ENCODE measurements around the gene TMEM254.
"Not testable (repeated sequence)": the region's sequence is repeated elsewhere in the genome, so short reads cannot be mapped to it uniquely, and the experiment has no call there.

TMEM254 gene

DNA sequence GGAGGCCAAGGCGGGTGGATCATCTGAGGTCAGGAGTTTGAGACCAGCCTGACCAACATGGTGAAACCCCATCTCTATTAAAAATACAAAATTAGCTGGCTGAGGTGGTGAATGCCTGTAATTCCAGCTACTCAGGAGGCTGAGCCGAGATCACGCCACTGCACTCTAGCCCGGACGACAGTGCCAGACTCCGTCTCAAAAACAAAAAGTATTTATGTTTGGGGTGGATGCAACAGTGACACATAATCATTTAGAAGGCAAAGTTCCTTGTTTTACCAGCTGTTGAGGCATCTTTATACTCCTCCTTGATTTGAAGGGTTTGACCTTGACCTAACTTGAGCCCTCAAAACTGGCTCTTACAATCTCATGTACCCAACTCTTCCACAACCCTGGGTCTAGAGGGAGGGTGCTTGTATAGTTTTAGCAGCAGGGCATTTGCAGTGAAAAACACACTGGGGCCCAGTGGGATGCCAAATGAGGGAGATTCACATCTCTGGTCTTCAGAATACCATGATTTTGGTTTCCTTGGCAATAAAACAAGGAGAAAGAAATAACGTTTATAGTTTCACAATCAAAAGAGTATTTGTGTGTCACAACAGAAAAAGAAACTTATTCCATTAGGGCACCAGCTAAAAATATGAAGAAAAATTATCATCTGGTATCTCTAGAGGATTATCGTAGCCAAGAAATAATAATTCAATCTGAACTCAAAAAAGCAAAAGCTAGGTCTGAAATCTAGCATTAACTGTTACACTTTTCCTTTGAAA lies 14.2 kb upstream of the TMEM254 start:
- no peaks in the 10 kb centered on the region for H3K36me3 Mint-ChIP-seq
- no peak overlapping the region for H3K27ac Mint-ChIP-seq
- no peaks in the 10 kb centered on the region for H3K27me3 Mint-ChIP-seq
- no peaks in the 10 kb centered on the region for H3K9me3 Mint-ChIP-seq (ENCODE audit: low read depth)
- H3K4me3 Mint-ChIP-seq, result no peak overlapping the region
- H3K4me1 Mint-ChIP-seq (ENCODE audit: low read depth), result no peaks in the 10 kb centered on the region

DNA sequence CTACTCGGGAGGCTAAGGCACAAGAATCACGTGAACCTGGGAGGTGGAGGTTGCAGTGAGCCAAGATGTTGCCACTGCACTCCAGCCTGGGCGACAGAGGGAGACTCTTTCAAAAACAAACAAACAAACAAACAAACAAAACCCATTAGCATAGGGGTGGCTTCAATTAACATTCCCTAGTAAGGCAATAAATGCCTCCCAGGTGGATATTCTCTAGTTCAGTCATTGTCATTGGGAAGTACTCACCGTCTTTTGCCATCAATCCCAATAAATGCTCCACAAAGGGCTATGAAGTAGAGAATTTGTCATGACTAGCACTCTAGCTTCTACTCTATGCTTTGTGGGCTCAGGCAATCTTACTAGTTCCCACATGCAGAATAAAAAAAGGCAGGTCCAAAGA lies 11.7 kb upstream of the TMEM254 start:
- Mint-ChIP-seq H3K9me3 (ENCODE audit: low read depth) (no peaks in the 10 kb centered on the region), H3K4me3 (no peak overlapping the region), H3K36me3 (no peaks in the 10 kb centered on the region)

GRCh38 chr10:80067821-80068220 lies 10.6 kb upstream of the TMEM254 start:
- H3K4me3 Mint-ChIP-seq; H3K9me3 Mint-ChIP-seq (ENCODE audit: low read depth); H3K36me3 Mint-ChIP-seq; H3K4me1 Mint-ChIP-seq (ENCODE audit: low read depth); H3K27ac Mint-ChIP-seq; H3K27me3 Mint-ChIP-seq: not testable (repeated sequence)

More for the DNA sequence above, 11.7 kb upstream of the TMEM254 start:
- H3K27ac Mint-ChIP-seq, result no peak overlapping the region
- no peaks in the 10 kb centered on the region for H3K27me3 Mint-ChIP-seq
- no peaks in the 10 kb centered on the region for H3K4me1 Mint-ChIP-seq (ENCODE audit: low read depth)

DNA sequence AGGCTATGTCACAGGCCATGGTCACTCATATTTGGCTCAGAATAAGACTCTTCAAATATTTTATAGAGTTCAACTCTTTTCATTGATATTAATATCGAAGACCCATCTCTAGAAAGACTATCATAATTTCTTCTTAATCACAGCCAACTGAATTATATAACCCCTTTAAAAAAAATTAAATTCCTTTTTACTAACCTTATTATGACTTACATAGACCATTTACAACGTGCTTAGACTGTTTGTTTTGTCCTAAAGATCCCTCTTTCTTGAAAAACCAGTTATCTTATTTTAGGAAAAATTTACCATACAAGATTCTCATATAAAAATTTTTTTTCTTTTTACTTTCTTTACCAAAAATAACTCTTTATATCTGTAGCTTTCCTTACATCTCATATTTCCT lies 10.2 kb upstream of the TMEM254 start:
- no peaks in the 10 kb centered on the region for H3K4me1 Mint-ChIP-seq (ENCODE audit: low read depth)
- H3K36me3 Mint-ChIP-seq, result no peaks in the 10 kb centered on the region
- no peaks in the 10 kb centered on the region for H3K27me3 Mint-ChIP-seq
- no peak overlapping the region for H3K4me3 Mint-ChIP-seq
- H3K27ac Mint-ChIP-seq, result no peak overlapping the region
- H3K9me3 Mint-ChIP-seq (ENCODE audit: low read depth), result no peaks in the 10 kb centered on the region

DNA sequence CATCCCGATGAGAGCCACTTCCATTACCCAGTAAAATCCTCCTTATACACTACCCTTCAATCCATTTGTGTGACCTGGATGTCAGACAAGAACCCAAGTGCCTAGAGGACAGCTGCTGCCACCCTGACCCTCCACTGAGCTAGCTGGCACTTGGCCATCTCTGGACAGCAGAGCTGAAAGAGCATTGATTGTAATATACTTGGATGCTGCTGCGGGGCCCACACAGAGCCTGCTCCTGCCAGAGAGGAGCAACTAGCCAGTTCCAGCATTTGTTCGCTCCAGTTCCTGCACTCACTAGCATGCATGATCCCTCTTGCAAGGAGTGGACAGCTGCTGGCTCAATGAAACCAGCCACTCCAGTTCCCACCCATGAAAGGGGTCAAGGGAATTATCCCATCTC lies 8.4 kb upstream of the TMEM254 start:
- Mint-ChIP-seq H3K27ac (no peak overlapping the region), H3K9me3 (ENCODE audit: low read depth) (no peaks in the 10 kb centered on the region), H3K4me1 (ENCODE audit: low read depth) (no peaks in the 10 kb centered on the region), H3K36me3 (no peaks in the 10 kb centered on the region), H3K27me3 (no peaks in the 10 kb centered on the region), H3K4me3 (no peak overlapping the region)

- Mint-ChIP-seq H3K27me3 (no peaks in the 10 kb centered on the region), H3K36me3 (peaks cover 2% of the 10 kb centered on the region), H3K9me3 (ENCODE audit: low read depth) (no peaks in the 10 kb centered on the region), H3K4me1 (ENCODE audit: low read depth) (peaks cover 7% of the 10 kb centered on the region), H3K27ac (no peak overlapping the region), H3K4me3 (no peak overlapping the region)
Measured at GRCh38 chr10:80072584-80072983, 5.9 kb upstream of the TMEM254 start.

DNA sequence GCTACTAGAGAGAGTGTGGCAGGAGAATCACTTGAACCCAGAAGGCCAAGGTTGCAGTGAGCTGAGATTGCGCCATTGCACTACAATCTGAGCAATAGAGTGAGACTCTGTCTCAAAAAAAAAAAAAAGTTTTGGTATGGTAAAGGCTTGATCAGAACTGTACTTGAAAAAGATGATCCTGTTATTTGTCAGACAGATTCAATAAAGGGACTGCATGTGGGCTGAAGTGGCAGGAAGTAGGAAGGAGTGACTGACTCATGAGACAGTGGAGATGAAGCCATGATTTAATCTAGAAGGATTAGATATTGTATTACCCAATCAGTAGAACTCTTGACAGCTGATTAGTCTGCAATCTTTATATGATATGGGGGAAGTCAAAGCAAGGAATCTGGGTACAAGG lies 2.7 kb upstream of the TMEM254 start:
- Mint-ChIP-seq H3K36me3 (peaks cover 2% of the 10 kb centered on the region), H3K4me3 (no peak overlapping the region), H3K27me3 (no peaks in the 10 kb centered on the region), H3K27ac (no peak overlapping the region), H3K9me3 (ENCODE audit: low read depth) (no peaks in the 10 kb centered on the region), H3K4me1 (ENCODE audit: low read depth) (peaks cover 23% of the 10 kb centered on the region)

GRCh38 chr10:80077869-80078447 lies 507 bp upstream of the TMEM254 start:
- peak overlapping the region; percentile 72 for H3K27ac Mint-ChIP-seq
- no peaks in the 10 kb centered on the region for H3K27me3 Mint-ChIP-seq
- no peaks in the 10 kb centered on the region for H3K9me3 Mint-ChIP-seq (ENCODE audit: low read depth)
- H3K4me3 Mint-ChIP-seq, result peak overlapping the region; percentile 100
- peaks cover 23% of the 10 kb centered on the region for H3K4me1 Mint-ChIP-seq (ENCODE audit: low read depth)
- H3K36me3 Mint-ChIP-seq, result peaks cover 4% of the 10 kb centered on the region

- peak overlapping the region; percentile 100 for H3K4me3 Mint-ChIP-seq
- H3K27ac Mint-ChIP-seq, result peak overlapping the region; percentile 72
- H3K4me1 Mint-ChIP-seq (ENCODE audit: low read depth), result peaks cover 23% of the 10 kb centered on the region
Measured at GRCh38 chr10:80079312-80079719, 851 bp downstream of the TMEM254 start.

DNA sequence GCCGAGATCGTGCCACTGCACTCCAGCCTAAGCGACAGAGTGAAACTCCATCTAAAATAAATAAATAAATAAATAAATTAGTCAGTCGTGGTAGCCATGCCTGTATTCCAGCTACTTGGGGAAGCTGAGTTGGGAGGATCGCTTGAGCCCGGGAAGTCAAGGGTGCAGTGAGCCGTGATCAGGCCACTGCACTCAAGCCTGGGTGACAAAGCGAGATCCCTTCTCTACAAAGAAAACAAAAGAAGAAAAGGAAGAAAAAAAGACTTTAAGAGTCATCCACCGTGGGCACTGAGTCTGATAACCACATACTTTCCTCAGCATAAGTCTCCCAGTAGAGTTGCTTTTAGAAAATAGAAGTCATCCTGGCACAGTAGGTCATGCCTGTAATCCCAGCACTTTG lies 2.6 kb downstream of the TMEM254 start:
- H3K27me3 Mint-ChIP-seq, result no peaks in the 10 kb centered on the region
- no peaks in the 10 kb centered on the region for H3K9me3 Mint-ChIP-seq (ENCODE audit: low read depth)
- H3K4me3 Mint-ChIP-seq, result no peak overlapping the region
- H3K27ac Mint-ChIP-seq, result no peak overlapping the region
- peaks cover 20% of the 10 kb centered on the region for H3K4me1 Mint-ChIP-seq (ENCODE audit: low read depth)
- H3K36me3 Mint-ChIP-seq, result peaks cover 9% of the 10 kb centered on the region

More at GRCh38 chr10:80079312-80079719, 851 bp downstream of the TMEM254 start:
- H3K9me3 Mint-ChIP-seq (ENCODE audit: low read depth), result no peaks in the 10 kb centered on the region
- peaks cover 6% of the 10 kb centered on the region for H3K36me3 Mint-ChIP-seq
- H3K27me3 Mint-ChIP-seq, result no peaks in the 10 kb centered on the region

GRCh38 chr10:80081801-80082750 lies 3.6 kb downstream of the TMEM254 start:
- H3K27ac Mint-ChIP-seq, result no peak overlapping the region
- no peaks in the 10 kb centered on the region for H3K9me3 Mint-ChIP-seq (ENCODE audit: low read depth)
- H3K36me3 Mint-ChIP-seq, result peaks cover 9% of the 10 kb centered on the region

GRCh38 chr10:80090121-80090520 lies 11.7 kb downstream of the TMEM254 start:
- H3K4me1 Mint-ChIP-seq (ENCODE audit: low read depth), result no peaks in the 10 kb centered on the region
- no peaks in the 10 kb centered on the region for H3K9me3 Mint-ChIP-seq (ENCODE audit: low read depth)
- peaks cover 4% of the 10 kb centered on the region for H3K36me3 Mint-ChIP-seq
- no peak overlapping the region for H3K27ac Mint-ChIP-seq
- no peak overlapping the region for H3K4me3 Mint-ChIP-seq
- no peaks in the 10 kb centered on the region for H3K27me3 Mint-ChIP-seq

More at GRCh38 chr10:80081801-80082750, 3.6 kb downstream of the TMEM254 start:
- Mint-ChIP-seq H3K27me3 (no peaks in the 10 kb centered on the region), H3K4me1 (ENCODE audit: low read depth) (peaks cover 18% of the 10 kb centered on the region), H3K4me3 (no peak overlapping the region)

GRCh38 chr10:80094231-80094630 lies 15.8 kb downstream of the TMEM254 start:
- H3K4me1 Mint-ChIP-seq (ENCODE audit: low read depth), result no peaks in the 10 kb centered on the region
- no peak overlapping the region for H3K27ac Mint-ChIP-seq
- H3K4me3 Mint-ChIP-seq, result no peak overlapping the region
- peaks cover 2% of the 10 kb centered on the region for H3K36me3 Mint-ChIP-seq
- no peaks in the 10 kb centered on the region for H3K27me3 Mint-ChIP-seq
- H3K9me3 Mint-ChIP-seq (ENCODE audit: low read depth), result no peaks in the 10 kb centered on the region

- H3K36me3 Mint-ChIP-seq; H3K9me3 Mint-ChIP-seq (ENCODE audit: low read depth); H3K4me3 Mint-ChIP-seq: not testable (repeated sequence)
Measured at GRCh38 chr10:80098272-80098671, 19.8 kb downstream of the TMEM254 start.

DNA sequence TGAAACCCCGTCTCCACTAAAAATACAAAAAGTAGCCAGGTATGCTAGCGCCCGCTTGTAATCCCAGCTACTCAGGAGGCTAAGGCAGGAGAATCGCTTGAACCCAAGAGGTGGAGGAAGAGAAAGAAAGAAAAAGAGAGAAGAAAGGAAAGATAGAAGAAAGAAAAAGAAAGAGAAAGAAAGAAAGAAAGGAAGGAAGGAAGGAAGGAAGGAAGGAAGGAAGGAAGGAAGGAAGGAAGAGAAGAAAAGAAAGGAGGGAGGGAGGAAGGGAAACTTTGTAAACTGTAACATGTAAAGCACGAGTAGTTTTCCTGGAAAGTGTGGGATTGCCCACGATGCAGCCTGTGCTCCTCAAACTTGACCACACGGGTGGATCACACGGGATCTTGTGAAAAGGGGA lies 20.8 kb downstream of the TMEM254 start:
- H3K36me3 Mint-ChIP-seq; H3K4me3 Mint-ChIP-seq; H3K4me1 Mint-ChIP-seq (ENCODE audit: low read depth); H3K27ac Mint-ChIP-seq; H3K27me3 Mint-ChIP-seq; H3K9me3 Mint-ChIP-seq (ENCODE audit: low read depth): not testable (repeated sequence)

More at GRCh38 chr10:80098272-80098671, 19.8 kb downstream of the TMEM254 start:
- not testable (repeated sequence) for H3K4me1 Mint-ChIP-seq (ENCODE audit: low read depth); H3K27ac Mint-ChIP-seq; H3K27me3 Mint-ChIP-seq
